Hematopoietic multipotent progenitor cell treated with erythropoietin and hydrocortisone succinate and interleukin-3 and kit ligand, for 15 days (in vitro differentiated cells): ENCODE measurements around the gene OR13D1.
"Not testable (repeated sequence)": the region's sequence is repeated elsewhere in the genome, so short reads cannot be mapped to it uniquely, and the experiment has no call there.

Experiments
- DNase-seq: peaks from one replicate; pipeline ENCODE4 v3.0.0-alpha.2; 2015; ENCODE audit warnings: low spot score

The OR13D1 gene, protein sequence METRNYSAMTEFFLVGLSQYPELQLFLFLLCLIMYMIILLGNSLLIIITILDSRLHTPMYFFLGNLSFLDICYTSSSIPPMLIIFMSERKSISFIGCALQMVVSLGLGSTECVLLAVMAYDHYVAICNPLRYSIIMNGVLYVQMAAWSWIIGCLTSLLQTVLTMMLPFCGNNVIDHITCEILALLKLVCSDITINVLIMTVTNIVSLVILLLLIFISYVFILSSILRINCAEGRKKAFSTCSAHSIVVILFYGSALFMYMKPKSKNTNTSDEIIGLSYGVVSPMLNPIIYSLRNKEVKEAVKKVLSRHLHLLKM

DNA sequence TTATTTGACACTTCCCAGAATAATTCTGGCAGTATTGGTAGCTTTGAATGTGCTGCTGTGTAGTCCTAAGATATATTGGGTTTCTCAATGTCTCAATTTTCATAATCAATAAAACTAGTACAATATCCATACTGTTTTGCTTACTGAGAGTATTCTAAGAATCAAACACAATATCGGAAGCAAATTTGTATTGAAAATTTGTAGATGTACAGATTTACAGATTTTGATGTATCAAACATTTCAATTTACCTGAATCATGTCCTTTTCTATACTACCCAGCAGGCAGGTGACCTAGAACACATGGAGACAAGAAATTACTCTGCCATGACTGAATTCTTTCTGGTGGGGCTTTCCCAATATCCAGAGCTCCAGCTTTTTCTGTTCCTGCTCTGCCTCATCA, at the start of gene OR13D1:
TSS of gene OR13D1 (plus strand) at position 301 of the 400 bp plus-strand sequence. CDS start at position 301, 0 bp downstream.
- DNase-seq = no peak

DNA sequence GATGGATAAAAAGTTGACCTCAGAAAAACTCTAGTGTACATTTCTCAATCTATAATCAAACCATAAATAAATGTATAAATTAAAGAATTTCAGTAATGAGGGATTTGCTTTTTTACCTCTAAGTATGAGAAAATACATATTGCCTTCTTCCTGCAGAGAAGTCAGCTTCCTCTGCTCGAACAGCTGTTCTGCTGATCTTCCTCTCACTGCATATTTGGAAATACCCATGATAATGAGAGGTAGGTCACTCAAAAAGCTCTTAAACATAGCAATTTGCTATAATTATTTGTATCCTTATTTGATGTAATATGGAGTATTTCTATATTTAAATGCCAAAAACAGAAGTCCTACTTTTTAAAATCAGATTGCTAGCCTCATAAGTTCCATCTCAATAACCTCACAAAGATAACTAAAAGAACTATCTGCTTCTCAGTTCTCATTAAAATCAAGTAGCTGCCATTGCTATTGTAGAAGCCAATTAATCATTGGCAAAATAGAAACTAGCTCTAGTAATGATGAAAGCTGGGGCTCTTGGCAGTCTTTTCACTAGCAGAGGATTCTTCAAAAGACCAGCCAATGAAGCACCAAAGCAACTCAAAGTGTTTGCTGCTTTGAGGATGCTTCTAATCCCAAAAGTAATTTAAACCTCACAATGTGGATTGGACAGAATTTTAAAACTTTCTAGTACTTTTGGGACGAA, 35.7 kb upstream of the OR13D1 start:
- DNase-seq = no peak

DNA sequence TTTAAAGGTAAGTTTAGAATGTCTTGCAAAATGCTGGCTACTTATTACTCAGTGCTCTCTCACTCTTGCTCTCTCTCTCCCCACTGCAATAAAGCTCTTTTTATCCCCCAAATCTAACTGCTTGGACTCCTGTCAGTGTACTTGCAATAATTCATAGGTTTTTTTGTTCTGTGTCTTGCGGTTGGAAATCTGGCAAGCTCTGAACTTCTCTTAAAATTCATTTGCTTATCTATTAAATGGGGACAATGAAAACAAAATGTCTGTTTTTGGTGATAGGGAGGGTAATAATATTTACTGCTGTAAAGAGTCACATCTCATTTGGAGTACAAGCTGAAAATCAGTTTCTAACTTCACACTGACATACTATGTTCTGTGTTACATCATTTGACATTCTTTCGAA, 18.7 kb upstream of the OR13D1 start:
- no peak for DNase-seq

DNA sequence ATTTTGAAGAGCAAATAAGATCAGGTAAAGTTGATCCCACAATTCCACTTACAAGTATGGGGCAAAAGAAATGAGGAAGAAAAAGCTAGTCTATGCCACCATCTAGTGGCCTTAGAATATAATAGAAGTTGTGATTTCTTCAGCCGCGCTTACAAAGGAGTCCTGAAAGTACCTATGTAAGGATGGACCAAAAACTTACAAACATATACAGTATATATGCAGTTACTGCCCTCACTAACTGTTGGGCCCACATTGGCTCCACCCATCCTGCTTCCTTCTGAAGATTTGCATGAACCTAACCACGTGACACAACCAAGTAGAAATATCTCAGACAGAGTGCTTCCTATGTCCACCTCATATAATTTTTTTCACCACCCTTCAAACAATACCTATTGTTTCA, 11.7 kb upstream of the OR13D1 start:
- peak; percentile 8 for DNase-seq

DNA sequence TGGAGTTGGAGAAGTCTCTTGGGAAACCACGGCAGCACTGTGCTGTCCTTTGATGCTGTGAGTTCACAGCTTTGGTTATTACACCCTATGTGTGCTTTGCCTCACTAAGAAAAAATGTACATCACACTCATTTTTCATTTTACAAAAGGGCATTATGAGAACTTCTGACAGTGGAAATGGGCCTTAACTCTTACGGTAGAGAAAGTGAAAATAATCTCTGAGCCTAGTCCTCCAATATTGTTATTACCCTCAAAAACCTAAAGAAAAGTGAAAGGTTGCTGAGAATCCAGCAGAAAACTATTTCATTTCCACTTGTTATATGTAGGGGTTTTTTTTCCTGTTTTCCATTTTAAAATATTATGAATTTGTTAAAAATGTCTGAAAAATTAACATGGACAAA, 8.2 kb upstream of the OR13D1 start:
- no peak for DNase-seq

DNA sequence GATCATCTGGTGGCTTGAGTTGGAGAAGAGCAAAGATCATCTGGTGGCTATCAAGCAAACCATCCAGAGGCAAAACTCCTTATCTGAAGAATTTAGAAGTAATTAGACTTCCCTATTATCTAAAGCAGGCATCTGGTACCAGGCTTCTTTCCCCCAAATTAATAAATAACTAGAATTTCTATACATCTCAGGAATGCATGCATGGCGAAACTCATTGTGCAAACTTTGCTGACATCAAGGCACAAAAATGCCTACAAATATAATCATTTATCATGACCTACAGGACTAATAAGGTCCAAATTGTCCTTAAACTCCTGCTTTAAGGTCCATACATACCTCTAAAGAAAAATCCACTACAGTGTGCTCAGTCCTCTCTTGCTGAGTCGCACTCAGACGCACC, 6.0 kb downstream of the OR13D1 start:
- DNase-seq = no peak

DNA sequence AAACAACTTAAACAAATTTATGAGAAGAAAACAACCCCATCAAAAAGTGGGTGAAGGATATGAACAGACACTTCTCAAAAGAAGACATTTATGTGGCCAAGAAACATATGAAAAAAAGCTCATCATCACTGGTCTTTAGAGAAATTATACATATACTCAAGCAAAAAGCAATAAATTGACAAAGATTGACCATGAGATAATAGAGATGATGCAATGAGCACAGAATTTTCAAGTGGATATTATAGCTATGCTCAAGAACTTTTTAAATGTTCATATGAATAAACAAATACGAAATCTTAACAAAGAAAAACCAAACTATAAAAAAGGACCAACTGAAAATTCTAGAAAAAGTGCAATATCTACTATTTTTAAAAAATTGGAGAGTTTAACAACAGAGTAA, 14.4 kb downstream of the OR13D1 start:
- DNase-seq = not testable (repeated sequence)

DNA sequence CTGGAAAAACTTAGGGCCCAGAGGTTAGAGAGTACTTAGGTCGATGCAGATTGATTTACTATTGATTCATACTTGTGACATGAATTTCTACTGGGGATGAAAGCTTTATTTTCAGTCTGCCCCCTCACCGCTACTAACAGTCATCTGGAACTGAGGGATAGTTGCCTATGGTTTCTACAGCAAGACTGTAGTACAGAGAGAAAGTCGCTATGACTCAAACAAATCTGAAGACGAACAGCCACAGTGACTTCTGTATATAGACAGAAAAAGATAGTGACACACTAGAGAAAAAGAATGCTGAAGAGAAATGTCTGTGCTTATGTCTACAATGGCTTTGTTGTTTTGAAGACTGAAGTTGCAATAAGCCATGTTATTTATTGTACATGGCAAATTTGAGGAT, 17.3 kb downstream of the OR13D1 start:
- no peak for DNase-seq

DNA sequence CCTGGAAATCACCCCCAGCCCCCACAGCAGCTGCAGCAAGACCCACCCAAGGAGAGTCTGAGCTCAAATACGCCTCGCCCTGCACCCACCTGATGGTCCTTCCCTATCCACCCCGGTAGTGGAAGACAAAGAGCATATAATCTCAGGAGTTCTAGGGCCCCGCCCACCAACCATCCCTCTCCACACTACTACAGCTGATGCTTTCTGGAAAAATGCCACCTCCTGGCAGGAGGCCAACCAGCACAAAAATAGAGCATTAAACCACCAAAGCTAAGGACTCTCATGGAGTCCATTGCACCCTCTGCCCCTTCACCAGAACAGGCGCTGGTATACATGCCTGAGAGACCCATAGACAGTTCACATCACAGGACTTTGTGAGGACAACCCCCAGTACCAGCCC, 30.7 kb downstream of the OR13D1 start:
- DNase-seq = no peak

DNA sequence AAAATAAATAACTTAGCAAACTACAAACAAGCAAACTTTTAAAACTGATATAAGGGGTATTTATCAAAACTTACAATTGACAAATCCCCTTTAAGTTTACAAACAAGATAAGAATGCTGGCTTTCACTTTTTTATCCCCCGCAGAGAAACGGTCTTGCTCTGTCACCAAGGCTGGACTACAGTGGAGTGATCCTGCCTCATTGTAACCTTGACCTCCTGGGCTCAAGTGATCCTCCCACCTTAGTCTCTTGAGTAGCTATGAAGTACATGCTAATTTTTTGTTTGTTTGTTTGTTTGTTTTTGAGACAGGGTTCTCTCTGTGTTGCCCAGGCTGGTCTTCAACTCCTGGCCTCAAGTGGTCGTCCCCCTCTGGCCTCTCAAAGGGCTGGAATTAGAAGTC, 44.1 kb downstream of the OR13D1 start:
- no peak for DNase-seq

DNA sequence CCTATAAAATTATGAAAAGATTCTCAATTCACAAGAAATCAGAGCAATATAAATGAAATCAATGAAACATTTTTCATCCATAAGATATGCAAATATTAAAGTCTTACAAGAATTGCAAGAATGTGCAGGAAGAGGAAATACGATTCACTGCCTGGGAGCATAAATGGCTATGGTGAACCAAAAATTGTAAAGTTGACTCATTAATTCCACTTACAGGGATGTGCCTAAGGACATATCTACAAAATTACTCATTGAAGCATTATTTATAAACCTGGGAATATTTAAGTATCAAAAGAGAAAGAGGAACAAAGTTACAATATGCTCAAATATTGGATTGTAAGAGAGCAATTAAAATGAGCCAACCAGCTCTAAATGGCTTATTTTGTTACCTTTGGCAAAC, 46.3 kb downstream of the OR13D1 start:
- no peak for DNase-seq

DNA sequence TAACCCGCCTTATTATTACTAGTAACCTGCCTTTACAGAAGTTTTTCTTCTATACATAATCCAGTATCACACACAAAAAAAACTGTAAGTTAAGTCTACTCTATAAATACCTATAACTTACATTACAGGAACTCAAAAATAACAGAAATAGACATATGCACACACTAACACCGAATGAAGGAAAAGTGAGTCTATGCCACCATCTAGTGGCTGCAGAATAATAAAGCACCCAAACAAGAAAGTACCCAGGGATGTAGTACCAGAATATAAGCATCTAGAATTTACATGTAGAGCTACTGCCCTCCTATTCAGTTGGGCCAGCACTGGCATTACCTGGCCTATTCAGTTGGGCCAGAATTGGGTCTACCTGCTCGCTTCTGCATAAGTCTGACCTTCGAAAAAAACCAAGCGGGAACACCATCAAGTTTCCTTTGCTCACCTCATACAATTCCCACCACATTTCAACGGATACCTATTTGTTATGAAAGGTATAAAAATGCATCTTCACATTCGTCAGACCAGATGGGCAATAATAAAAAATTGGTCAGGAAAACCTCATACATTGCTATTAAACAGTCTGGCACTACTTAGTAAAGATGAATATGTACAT, 49.2 kb downstream of the OR13D1 start:
- peak; percentile 76 for DNase-seq
